Smooth muscle cell (in vitro differentiated cells): ENCODE measurements around the gene CCSER1. TPM values are rescaled to one million over a fixed set of nuclear protein-coding genes. Genes with fewer than 3 reads are reported as not detected.

ENCODE experiments used
- DNase-seq: peaks from one replicate; lab custom pipeline; 2025; ENCODE audit not compliant: unreplicated experiment; lab: John Stamatoyannopoulos, UW
- H2AFZ ChIP-seq: fragments of 200-600 bp; sonication (generic); 2 replicates; pipeline ENCODE4 v1.6.0; 2016; ENCODE audit warnings: antibody characterized with exemption, low read depth, mild to moderate bottlenecking
- H3F3A ChIP-seq: fragments of 200-600 bp; sonication (generic); 2 replicates; pipeline ENCODE4 v1.6.0; 2017; ENCODE audit warnings: antibody characterized with exemption, low read depth
- H3K27ac ChIP-seq: fragments of 200-600 bp; sonication (generic); 2 replicates; pipeline ENCODE4 v1.5.1; 2016; ENCODE audit warnings: low read depth, mild to moderate bottlenecking
- H3K27me3 ChIP-seq: fragments of 200-600 bp; sonication (generic); 2 replicates; pipeline ENCODE4 v1.6.1; 2016; ENCODE audit warnings: low read depth, mild to moderate bottlenecking
- H3K36me3 ChIP-seq: fragments of 200-600 bp; sonication (generic); 2 replicates; pipeline ENCODE4 v1.5.1; 2016; ENCODE audit warnings: low read depth
- H3K4me1 ChIP-seq: fragments of 200-600 bp; sonication (generic); 2 replicates; pipeline ENCODE4 v1.5.1; 2016; ENCODE audit warnings: low read depth
- H3K4me2 ChIP-seq: fragments of 200-600 bp; sonication (generic); 2 replicates; pipeline ENCODE4 v1.6.0; 2016; ENCODE audit warnings: mild to moderate bottlenecking
- H3K4me3 ChIP-seq: fragments of 200-600 bp; sonication (generic); 2 replicates; pipeline ENCODE4 v1.5.1; 2016; ENCODE audit warnings: mild to moderate bottlenecking
- H3K79me2 ChIP-seq: fragments of 200-600 bp; sonication (generic); 2 replicates; pipeline ENCODE4 v1.6.0; 2016; ENCODE audit warnings: low read depth, mild to moderate bottlenecking
- H3K9ac ChIP-seq: fragments of 200-600 bp; sonication (generic); 2 replicates; pipeline ENCODE4 v1.6.0; 2016; ENCODE audit warnings: low read depth
- H3K9me3 ChIP-seq: fragments of 200-600 bp; sonication (generic); replicated peaks from 2 replicates; pipeline ENCODE4 v1.5.1; 2016; ENCODE audit warnings: low read depth
- H4K20me1 ChIP-seq: fragments of 200-600 bp; sonication (generic); 2 replicates; pipeline ENCODE4 v1.6.0; 2016; ENCODE audit warnings: low read depth
- CTCF ChIP-seq: fragments of 200-600 bp; sonication (generic); IDR thresholded peaks from 2 replicates; pipeline ENCODE4 v1.5.1; 2017; ENCODE audit warnings: borderline replicate concordance, mild to moderate bottlenecking, antibody characterized with exemption; ENCODE audit not compliant: insufficient read depth, poor library complexity, severe bottlenecking
- WGBS: methylation state at CpG from one replicate; pipeline ENCODE4 v1.1.7; 2016; ENCODE audit warnings: low lambda C conversion rate; 5-methylcytosine and 5-hydroxymethylcytosine counted together
- polyA plus RNA-seq: library from polyadenylated mRNA; unstranded; fragments of >200 nt; fragmentation: Nextera tagmentation; extraction: Ambion mirVana; gene quantifications from 2 replicates; pipeline ENCODE4 v1.2.1, GENCODE V29; 2016
- total RNA-seq: library from RNA; depleted of rRNA; stranded (reverse); fragments of >200 nt; gene quantifications from 2 replicates; pipeline ENCODE4 v1.2.3, GENCODE V29; 2014

CCSER1 gene
- total and polyA plus RNA-seq, 2 experiments from 2014 or later: 0.76 TPM; not detected in 1

- H3K27me3 ChIP-seq: no peaks in the 10 kb centered on the region
- WGBS: 95% methylated on average over 1 of the region's 1 CpG
- TF ChIP-seq CTCF: no peak
Observed at GRCh38 chr4:91283726-91284230, 1156.6 kb downstream of the CCSER1 start.

GRCh38 chr4:91284480-91284879 lies 1157.3 kb downstream of the CCSER1 start:
- 91% methylated on average over 3 of the region's 3 CpGs for WGBS
- no peak for TF ChIP-seq CTCF
- Histone ChIP-seq H3K27me3 (no peaks in the 10 kb centered on the region), H2AFZ (no peak overlapping the region), H4K20me1 (no peaks in the 10 kb centered on the region), H3F3A (no peaks in the 10 kb centered on the region), H3K36me3 (no peaks in the 10 kb centered on the region), H3K4me3 (no peak overlapping the region), H3K9me3 (no peaks in the 10 kb centered on the region), H3K4me2 (no peak overlapping the region), H3K27ac (no peak overlapping the region), H3K4me1 (no peaks in the 10 kb centered on the region), H3K9ac (no peak overlapping the region), H3K79me2 (no peaks in the 10 kb centered on the region)
- DNase-seq: no peak

More at GRCh38 chr4:91283726-91284230, 1156.6 kb downstream of the CCSER1 start:
- no peaks in the 10 kb centered on the region for H4K20me1 ChIP-seq
- DNase-seq: no peak
- no peaks in the 10 kb centered on the region for H3K9me3 ChIP-seq
- H3F3A ChIP-seq: no peaks in the 10 kb centered on the region
- H3K4me2 ChIP-seq: no peak overlapping the region
- no peak overlapping the region for H2AFZ ChIP-seq
- H3K4me3 ChIP-seq: no peak overlapping the region
- H3K4me1 ChIP-seq: no peaks in the 10 kb centered on the region
- H3K27ac ChIP-seq: no peak overlapping the region
- H3K36me3 ChIP-seq: no peaks in the 10 kb centered on the region
- no peak overlapping the region for H3K9ac ChIP-seq
- no peaks in the 10 kb centered on the region for H3K79me2 ChIP-seq

- no peak overlapping the region for H3K4me2 ChIP-seq
- H2AFZ ChIP-seq: no peak overlapping the region
- no peaks in the 10 kb centered on the region for H3K9me3 ChIP-seq
- no peaks in the 10 kb centered on the region for H4K20me1 ChIP-seq
- WGBS: 96% methylated on average over 2 of the region's 2 CpGs
- H3K4me3 ChIP-seq: no peak overlapping the region
- no peaks in the 10 kb centered on the region for H3K36me3 ChIP-seq
- no peak overlapping the region for H3K9ac ChIP-seq
- no peaks in the 10 kb centered on the region for H3K27me3 ChIP-seq
- no peaks in the 10 kb centered on the region for H3K79me2 ChIP-seq
- no peak for DNase-seq
- H3K27ac ChIP-seq: no peak overlapping the region
- TF ChIP-seq CTCF: no peak
- H3K4me1 ChIP-seq: no peaks in the 10 kb centered on the region
- H3F3A ChIP-seq: no peaks in the 10 kb centered on the region
Observed at GRCh38 chr4:91285487-91285886, 1158.3 kb downstream of the CCSER1 start.

GRCh38 chr4:91288702-91289311 lies 1161.6 kb downstream of the CCSER1 start:
- Histone ChIP-seq H3K4me3 (no peak overlapping the region), H3K27ac (no peak overlapping the region), H3K36me3 (no peaks in the 10 kb centered on the region), H3K79me2 (no peaks in the 10 kb centered on the region), H3K4me1 (no peaks in the 10 kb centered on the region), H3F3A (no peaks in the 10 kb centered on the region), H2AFZ (no peak overlapping the region), H3K27me3 (no peaks in the 10 kb centered on the region), H3K9me3 (no peaks in the 10 kb centered on the region), H4K20me1 (no peaks in the 10 kb centered on the region), H3K4me2 (no peak overlapping the region), H3K9ac (no peak overlapping the region)
- DNase-seq: no peak
- TF ChIP-seq CTCF: no peak
- 85% methylated on average over 2 of the region's 2 CpGs for WGBS
